GM12873 (cell line): ENCODE data around the gene ABCA3.

Experiments used
- CTCF ChIP-seq: IDR thresholded peaks from 2 replicates; pipeline ENCODE4 v1.5.1; 2012; ENCODE audit warnings: low read depth, mild to moderate bottlenecking, moderate library complexity, low read length, control low read depth; ENCODE audit not compliant: insufficient read depth; ENCODE audit errors: missing control alignments

ABCA3 gene

GRCh38 chr16:2325791-2326190 is 14.7 kb downstream of the ABCA3 start:
- no peak for TF ChIP-seq CTCF

GRCh38 chr16:2325181-2325580 is 15.3 kb downstream of the ABCA3 start:
- TF ChIP-seq CTCF: no peak

- no peak for TF ChIP-seq CTCF
Measured at GRCh38 chr16:2324296-2324859, 16.1 kb downstream of the ABCA3 start.

- no peak for TF ChIP-seq CTCF
Measured at GRCh38 chr16:2323701-2324100, 16.8 kb downstream of the ABCA3 start.

- no peak for TF ChIP-seq CTCF
Measured at GRCh38 chr16:2319606-2320005, 20.9 kb downstream of the ABCA3 start.

- no peak for TF ChIP-seq CTCF
Measured at GRCh38 chr16:2317231-2318020, 23.1 kb downstream of the ABCA3 start.

- TF ChIP-seq CTCF: no peak
Measured at GRCh38 chr16:2308089-2308962, 32.2 kb downstream of the ABCA3 start.
